NB4 (cell line): ENCODE data around the gene MOB1B.
"Not testable (repeated sequence)": the region's sequence is repeated elsewhere in the genome, so short reads cannot be mapped to it uniquely, and the experiment has no call there.

Experiments used
- DNase-seq: peaks from one replicate; pipeline ENCODE4 v3.0.0; 2010; ENCODE audit warnings: low read depth
- H3K4me3 ChIP-seq: one replicate; pipeline ENCODE4 v1.5.1; 2011; ENCODE audit warnings: mild to moderate bottlenecking, low read depth, low read length, moderate library complexity
- MYC ChIP-seq: IDR thresholded peaks from 2 replicates; pipeline ENCODE4 v1.6.1; 2011; ENCODE audit warnings: low read depth, low read length
- POLR2A ChIP-seq: IDR thresholded peaks from 2 replicates; pipeline ENCODE4 v1.6.1; 2011; ENCODE audit warnings: mild to moderate bottlenecking; ENCODE audit not compliant: insufficient read length; ENCODE audit errors: extremely low read depth
- TF ChIP-seq, protein P1 (sequence below): IDR thresholded peaks from one replicate; pipeline ENCODE4 v1.5.1; 2012; ENCODE audit warnings: low read depth, low read length
- TF ChIP-seq, protein P2 (sequence below): IDR thresholded peaks from 2 replicates; pipeline ENCODE4 v1.6.1; 2011; ENCODE audit warnings: low read depth, low read length

MOB1B gene

DNA sequence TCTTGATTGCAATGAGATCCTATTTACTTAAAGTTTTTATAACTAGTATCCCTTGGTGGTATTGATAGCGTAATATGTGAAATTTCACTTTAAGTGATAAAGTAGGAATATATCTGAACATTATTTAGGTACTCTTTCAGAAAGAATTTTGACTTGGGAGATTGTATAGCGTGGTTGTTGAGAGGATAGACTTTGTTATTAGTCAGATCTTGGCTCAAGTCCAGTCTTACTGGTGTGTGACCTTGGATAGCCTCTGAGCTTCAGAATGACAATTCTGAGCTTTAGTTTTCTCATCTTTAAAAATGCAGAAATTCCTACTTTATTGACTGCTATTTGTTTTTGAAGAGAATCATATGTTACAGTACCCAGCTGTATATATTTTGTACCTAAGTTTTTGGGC lies 123.9 kb downstream of the MOB1B start:
- TF ChIP-seq, protein P1, sequence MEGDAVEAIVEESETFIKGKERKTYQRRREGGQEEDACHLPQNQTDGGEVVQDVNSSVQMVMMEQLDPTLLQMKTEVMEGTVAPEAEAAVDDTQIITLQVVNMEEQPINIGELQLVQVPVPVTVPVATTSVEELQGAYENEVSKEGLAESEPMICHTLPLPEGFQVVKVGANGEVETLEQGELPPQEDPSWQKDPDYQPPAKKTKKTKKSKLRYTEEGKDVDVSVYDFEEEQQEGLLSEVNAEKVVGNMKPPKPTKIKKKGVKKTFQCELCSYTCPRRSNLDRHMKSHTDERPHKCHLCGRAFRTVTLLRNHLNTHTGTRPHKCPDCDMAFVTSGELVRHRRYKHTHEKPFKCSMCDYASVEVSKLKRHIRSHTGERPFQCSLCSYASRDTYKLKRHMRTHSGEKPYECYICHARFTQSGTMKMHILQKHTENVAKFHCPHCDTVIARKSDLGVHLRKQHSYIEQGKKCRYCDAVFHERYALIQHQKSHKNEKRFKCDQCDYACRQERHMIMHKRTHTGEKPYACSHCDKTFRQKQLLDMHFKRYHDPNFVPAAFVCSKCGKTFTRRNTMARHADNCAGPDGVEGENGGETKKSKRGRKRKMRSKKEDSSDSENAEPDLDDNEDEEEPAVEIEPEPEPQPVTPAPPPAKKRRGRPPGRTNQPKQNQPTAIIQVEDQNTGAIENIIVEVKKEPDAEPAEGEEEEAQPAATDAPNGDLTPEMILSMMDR = no peak
- TF ChIP-seq, protein P2, sequence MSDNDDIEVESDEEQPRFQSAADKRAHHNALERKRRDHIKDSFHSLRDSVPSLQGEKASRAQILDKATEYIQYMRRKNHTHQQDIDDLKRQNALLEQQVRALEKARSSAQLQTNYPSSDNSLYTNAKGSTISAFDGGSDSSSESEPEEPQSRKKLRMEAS = no peak
- TF ChIP-seq MYC = no peak
- no peak for TF ChIP-seq POLR2A
- DNase-seq = no peak
- H3K4me3 ChIP-seq = no peak overlapping the region

DNA sequence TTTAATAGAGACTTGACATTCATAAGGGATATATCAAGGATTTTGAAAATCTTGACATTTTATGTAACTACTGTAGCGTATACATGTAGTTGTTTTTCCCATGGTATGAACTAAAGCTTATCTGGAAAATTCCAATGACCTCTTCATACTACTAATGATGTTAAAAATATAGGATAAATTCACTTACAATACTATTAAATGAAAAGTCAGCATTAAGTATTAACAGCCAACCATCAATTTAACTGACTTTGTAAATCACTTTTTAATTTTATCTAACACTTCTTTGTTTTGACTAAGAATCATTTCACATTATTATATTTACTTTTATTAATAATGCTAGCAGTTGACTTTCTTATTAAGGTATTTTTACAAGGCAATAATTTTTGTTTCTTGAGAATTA lies 125.4 kb downstream of the MOB1B start:
- TF ChIP-seq, protein P2 = no peak
- no peak for TF ChIP-seq MYC
- no peak for TF ChIP-seq POLR2A
- TF ChIP-seq, protein P1 = no peak

DNA sequence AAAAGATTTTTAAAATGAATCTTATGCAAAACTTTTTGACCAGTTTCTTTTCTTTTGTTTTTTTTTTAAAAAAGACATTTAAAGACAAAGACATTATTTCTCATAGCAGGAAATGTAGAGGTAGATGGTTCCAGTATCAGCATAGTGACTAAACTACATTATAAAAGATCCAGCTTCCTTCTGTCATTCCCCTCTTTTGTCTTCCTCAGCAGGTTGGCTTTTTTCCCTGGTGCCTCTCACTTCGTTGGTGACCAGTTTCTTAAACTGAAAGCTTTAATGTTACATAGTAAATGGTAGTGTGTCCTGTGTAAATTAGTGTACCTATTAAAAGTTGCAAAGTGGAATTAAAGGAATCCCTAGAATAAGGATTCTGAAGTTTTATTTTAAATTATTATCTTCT lies 127.3 kb downstream of the MOB1B start:
- H3K4me3 ChIP-seq = no peak overlapping the region
- DNase-seq = no peak
- no peak for TF ChIP-seq MYC

More for the DNA sequence above, 125.4 kb downstream of the MOB1B start:
- H3K4me3 ChIP-seq = no peak overlapping the region
- no peak for DNase-seq

DNA sequence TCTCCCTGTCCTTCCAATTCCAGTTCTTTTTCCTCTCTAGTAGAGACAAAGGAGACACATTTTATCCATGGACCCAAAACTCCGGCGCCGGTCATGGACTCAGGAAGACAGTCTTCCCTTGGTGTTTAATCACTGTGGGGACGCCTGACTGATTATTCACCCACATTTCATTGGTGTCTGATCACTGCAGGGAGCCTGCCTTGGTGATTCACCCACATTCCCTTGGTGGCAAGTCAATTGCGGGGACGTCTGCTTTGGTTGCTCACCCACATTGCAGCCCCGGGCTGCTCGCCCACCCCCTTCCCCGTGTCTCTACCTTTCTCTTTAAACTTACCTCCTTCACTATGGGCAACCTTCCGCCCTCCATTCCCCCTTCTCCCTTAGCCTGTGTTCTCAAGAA lies 129.9 kb downstream of the MOB1B start:
- not testable (repeated sequence) for DNase-seq, H3K4me3 ChIP-seq
